Smooth muscle cell of the pulmonary artery (primary cell): ENCODE measurements around the gene RTP4. TPM values are rescaled to one million over a fixed set of nuclear protein-coding genes. Genes with fewer than 3 reads are reported as not detected.

Source experiments
- total RNA-seq: library from RNA; depleted of rRNA; stranded (reverse); fragments of >200 nt; gene quantifications from 2 replicates; pipeline ENCODE4 v1.2.3, GENCODE V29; 2014

RTP4 gene
- 0.20 and 0.59 TPM in 2 replicates for total RNA-seq

GRCh38 chr3:187368251-187369088, at the start of gene RTP4:
TSS of gene RTP4 (plus strand) at chr3:187368385. CDS start at chr3:187368442, 57 bp downstream.

Other genes with a start within 250 kb of the RTP4 start
- gene RPL39L, start 228.9 kb upstream of the RTP4 start, total RNA-seq, result 9.4 and 13.8 TPM in 2 replicates
- not detected in 2 replicates for gene RTP1, start 170.9 kb upstream of the RTP4 start, total RNA-seq
- 1.7 and 5.7 TPM in 2 replicates for gene MASP1, start 76.6 kb upstream of the RTP4 start, total RNA-seq